ENCODE data around the gene RAB11FIP2.

DNA sequence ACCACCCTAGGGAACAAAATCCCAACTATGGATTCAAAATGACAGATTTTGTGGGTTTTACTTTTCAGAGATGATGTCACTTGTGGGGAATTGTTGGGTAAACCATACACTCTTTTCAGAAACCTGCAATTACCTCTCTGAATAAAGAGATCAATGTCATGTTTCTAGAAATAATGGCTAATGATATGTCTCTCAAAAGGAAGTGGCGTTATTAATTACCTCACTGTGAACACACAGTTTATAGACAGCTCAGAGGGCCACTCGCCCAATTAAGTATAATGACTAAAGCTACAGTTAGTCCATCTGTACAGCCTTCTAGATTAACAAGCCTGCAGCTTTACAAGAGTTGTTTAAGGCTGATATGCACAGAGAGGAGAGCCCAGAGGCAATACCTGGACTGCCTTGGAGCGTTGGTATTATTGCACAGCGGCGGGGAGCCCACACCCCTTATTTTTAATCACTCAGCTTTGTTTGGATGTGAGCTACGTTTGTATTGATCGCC, 79.5 kb downstream of the RAB11FIP2 start:
- TF ChIP-seq, protein P1, sequence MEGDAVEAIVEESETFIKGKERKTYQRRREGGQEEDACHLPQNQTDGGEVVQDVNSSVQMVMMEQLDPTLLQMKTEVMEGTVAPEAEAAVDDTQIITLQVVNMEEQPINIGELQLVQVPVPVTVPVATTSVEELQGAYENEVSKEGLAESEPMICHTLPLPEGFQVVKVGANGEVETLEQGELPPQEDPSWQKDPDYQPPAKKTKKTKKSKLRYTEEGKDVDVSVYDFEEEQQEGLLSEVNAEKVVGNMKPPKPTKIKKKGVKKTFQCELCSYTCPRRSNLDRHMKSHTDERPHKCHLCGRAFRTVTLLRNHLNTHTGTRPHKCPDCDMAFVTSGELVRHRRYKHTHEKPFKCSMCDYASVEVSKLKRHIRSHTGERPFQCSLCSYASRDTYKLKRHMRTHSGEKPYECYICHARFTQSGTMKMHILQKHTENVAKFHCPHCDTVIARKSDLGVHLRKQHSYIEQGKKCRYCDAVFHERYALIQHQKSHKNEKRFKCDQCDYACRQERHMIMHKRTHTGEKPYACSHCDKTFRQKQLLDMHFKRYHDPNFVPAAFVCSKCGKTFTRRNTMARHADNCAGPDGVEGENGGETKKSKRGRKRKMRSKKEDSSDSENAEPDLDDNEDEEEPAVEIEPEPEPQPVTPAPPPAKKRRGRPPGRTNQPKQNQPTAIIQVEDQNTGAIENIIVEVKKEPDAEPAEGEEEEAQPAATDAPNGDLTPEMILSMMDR (IDR thresholded peaks at IDR 0.05 in 8 of 11, conservative IDR thresholded peaks at IDR 0.05 in 3 of 11): no peak
- TF ChIP-seq POLR2A (IDR thresholded peaks at IDR 0.05): no peak

Data from spleen (tissue), 7 donors.